Measurements from ENCODE around the gene PLAAT3.

DNA sequence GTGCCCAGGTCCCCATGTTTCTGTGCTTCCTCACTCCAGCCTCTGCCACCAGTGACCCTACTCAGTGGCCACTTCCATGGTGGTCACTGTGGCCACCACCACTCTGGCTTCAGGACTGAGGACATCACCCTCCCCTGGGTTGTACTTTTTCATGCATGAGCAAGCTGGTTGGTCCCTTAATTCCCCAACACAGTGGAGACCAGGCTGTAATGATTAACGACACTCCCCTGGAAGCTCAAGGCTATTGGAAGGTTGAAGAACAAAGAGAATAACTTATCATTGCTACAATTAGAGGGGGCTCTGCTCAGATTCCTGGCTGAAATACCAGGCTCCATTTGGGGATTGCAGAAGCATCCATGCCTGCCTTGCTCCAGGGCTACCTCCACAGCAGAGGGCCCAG is 67.2 kb downstream of the PLAAT3 start:
- TF ChIP-seq, protein P1, sequence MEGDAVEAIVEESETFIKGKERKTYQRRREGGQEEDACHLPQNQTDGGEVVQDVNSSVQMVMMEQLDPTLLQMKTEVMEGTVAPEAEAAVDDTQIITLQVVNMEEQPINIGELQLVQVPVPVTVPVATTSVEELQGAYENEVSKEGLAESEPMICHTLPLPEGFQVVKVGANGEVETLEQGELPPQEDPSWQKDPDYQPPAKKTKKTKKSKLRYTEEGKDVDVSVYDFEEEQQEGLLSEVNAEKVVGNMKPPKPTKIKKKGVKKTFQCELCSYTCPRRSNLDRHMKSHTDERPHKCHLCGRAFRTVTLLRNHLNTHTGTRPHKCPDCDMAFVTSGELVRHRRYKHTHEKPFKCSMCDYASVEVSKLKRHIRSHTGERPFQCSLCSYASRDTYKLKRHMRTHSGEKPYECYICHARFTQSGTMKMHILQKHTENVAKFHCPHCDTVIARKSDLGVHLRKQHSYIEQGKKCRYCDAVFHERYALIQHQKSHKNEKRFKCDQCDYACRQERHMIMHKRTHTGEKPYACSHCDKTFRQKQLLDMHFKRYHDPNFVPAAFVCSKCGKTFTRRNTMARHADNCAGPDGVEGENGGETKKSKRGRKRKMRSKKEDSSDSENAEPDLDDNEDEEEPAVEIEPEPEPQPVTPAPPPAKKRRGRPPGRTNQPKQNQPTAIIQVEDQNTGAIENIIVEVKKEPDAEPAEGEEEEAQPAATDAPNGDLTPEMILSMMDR (IDR thresholded peaks at IDR 0.05; ENCODE audit: borderline replicate concordance, extremely low read depth, low read length, poor library complexity, severe bottlenecking): no peak
- TF ChIP-seq EZH2 (IDR thresholded peaks at IDR 0.05; ENCODE audit: borderline replicate concordance, low read depth, low read length, severe bottlenecking): no peak
